Smooth muscle cell (in vitro differentiated cells): ENCODE results near the gene NSL1. TPM values are rescaled to one million over a fixed set of nuclear protein-coding genes. Genes with fewer than 3 reads are reported as not detected.
"Not testable (repeated sequence)": the region's sequence is repeated elsewhere in the genome, so short reads cannot be mapped to it uniquely, and the experiment has no call there.

Experiments
- DNase-seq: peaks from one replicate; lab custom pipeline; 2025; ENCODE audit not compliant: unreplicated experiment; lab: John Stamatoyannopoulos, UW
- H2AFZ ChIP-seq: fragments of 200-600 bp; sonication (generic); 2 replicates; pipeline ENCODE4 v1.6.0; 2016; ENCODE audit warnings: antibody characterized with exemption, low read depth, mild to moderate bottlenecking
- H3F3A ChIP-seq: fragments of 200-600 bp; sonication (generic); 2 replicates; pipeline ENCODE4 v1.6.0; 2017; ENCODE audit warnings: antibody characterized with exemption, low read depth
- H3K27ac ChIP-seq: fragments of 200-600 bp; sonication (generic); 2 replicates; pipeline ENCODE4 v1.5.1; 2016; ENCODE audit warnings: low read depth, mild to moderate bottlenecking
- H3K27me3 ChIP-seq: fragments of 200-600 bp; sonication (generic); 2 replicates; pipeline ENCODE4 v1.6.1; 2016; ENCODE audit warnings: low read depth, mild to moderate bottlenecking
- H3K36me3 ChIP-seq: fragments of 200-600 bp; sonication (generic); 2 replicates; pipeline ENCODE4 v1.5.1; 2016; ENCODE audit warnings: low read depth
- H3K4me1 ChIP-seq: fragments of 200-600 bp; sonication (generic); 2 replicates; pipeline ENCODE4 v1.5.1; 2016; ENCODE audit warnings: low read depth
- H3K4me2 ChIP-seq: fragments of 200-600 bp; sonication (generic); 2 replicates; pipeline ENCODE4 v1.6.0; 2016; ENCODE audit warnings: mild to moderate bottlenecking
- H3K4me3 ChIP-seq: fragments of 200-600 bp; sonication (generic); 2 replicates; pipeline ENCODE4 v1.5.1; 2016; ENCODE audit warnings: mild to moderate bottlenecking
- H3K79me2 ChIP-seq: fragments of 200-600 bp; sonication (generic); 2 replicates; pipeline ENCODE4 v1.6.0; 2016; ENCODE audit warnings: low read depth, mild to moderate bottlenecking
- H3K9ac ChIP-seq: fragments of 200-600 bp; sonication (generic); 2 replicates; pipeline ENCODE4 v1.6.0; 2016; ENCODE audit warnings: low read depth
- H3K9me3 ChIP-seq: fragments of 200-600 bp; sonication (generic); replicated peaks from 2 replicates; pipeline ENCODE4 v1.5.1; 2016; ENCODE audit warnings: low read depth
- H4K20me1 ChIP-seq: fragments of 200-600 bp; sonication (generic); 2 replicates; pipeline ENCODE4 v1.6.0; 2016; ENCODE audit warnings: low read depth
- WGBS: methylation state at CpG from one replicate; pipeline ENCODE4 v1.1.7; 2016; ENCODE audit warnings: low lambda C conversion rate; 5-methylcytosine and 5-hydroxymethylcytosine counted together
- polyA plus RNA-seq: library from polyadenylated mRNA; unstranded; fragments of >200 nt; fragmentation: Nextera tagmentation; extraction: Ambion mirVana; gene quantifications from 2 replicates; pipeline ENCODE4 v1.2.1, GENCODE V29; 2016
- total RNA-seq: library from RNA; depleted of rRNA; stranded (reverse); fragments of >200 nt; gene quantifications from 2 replicates; pipeline ENCODE4 v1.2.3, GENCODE V29; 2014
- TF ChIP-seq, protein P1 (sequence below): fragments of 200-600 bp; sonication (generic); IDR thresholded peaks from 2 replicates; pipeline ENCODE4 v1.5.1; 2017; ENCODE audit warnings: borderline replicate concordance, mild to moderate bottlenecking, antibody characterized with exemption; ENCODE audit not compliant: insufficient read depth, poor library complexity, severe bottlenecking

Gene NSL1, protein sequence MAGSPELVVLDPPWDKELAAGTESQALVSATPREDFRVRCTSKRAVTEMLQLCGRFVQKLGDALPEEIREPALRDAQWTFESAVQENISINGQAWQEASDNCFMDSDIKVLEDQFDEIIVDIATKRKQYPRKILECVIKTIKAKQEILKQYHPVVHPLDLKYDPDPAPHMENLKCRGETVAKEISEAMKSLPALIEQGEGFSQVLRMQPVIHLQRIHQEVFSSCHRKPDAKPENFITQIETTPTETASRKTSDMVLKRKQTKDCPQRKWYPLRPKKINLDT
- 34.5 and 37.3 TPM in 2 replicates for total RNA-seq
- polyA plus RNA-seq = 28.5 and 30.9 TPM in 2 replicates

DNA sequence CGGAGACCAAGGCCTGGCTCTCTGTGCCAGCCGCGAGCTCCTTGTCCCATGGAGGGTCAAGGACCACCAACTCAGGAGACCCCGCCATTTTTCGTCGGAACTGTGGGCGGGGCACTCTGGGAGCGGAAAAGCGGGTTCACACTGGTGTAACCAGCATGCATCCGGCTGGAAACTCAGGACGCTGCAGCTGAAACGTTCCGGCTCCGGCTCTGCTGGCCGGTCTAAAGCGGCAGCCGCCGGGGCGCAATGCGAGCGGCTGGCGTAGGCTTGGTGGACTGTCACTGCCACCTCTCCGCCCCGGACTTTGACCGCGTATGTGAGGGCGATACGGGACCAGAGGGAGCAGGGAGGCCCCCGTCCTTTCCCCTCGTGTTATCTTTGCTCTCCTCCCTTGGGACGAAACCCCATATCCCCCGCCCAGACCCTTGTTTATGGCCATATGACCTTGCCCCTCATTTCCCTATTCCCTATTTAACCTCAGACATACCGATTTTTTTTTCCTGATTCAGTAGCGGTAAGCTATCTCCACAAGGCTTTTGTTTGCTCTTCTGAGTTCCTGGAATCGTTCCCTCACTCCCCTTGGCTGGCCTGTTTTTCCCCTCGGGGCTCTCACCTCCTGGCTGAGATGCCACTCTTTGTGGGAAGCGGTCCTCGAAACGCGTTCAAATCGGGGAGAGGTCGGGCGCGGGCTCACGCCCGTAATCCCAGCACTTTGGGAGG, at the start of gene NSL1, which contains the start of gene TATDN3:
Gene NSL1, minus strand, starts transcription at position 102 of the 720 bp plus-strand sequence. Its CDS starts 14 bp downstream, at position 88.
Gene TATDN3, plus strand, starts transcription at position 219 of the 720 bp plus-strand sequence. Its CDS starts 28 bp downstream, at position 247.
- under 1% methylated on average over 44 of the region's 46 CpGs for WGBS
- H3K4me2 ChIP-seq = peak within 1 kb of the TSS; percentile 99
- no peaks in the 10 kb centered on the region for H4K20me1 ChIP-seq
- peaks cover 5% of the 10 kb centered on the region for H3K4me1 ChIP-seq
- no peaks in the 10 kb centered on the region for H3K36me3 ChIP-seq
- no peaks in the 10 kb centered on the region for H3K27me3 ChIP-seq
- DNase-seq = peak; percentile 92
- H3K9ac ChIP-seq = peak within 1 kb of the TSS; percentile 63
- no peaks in the 10 kb centered on the region for H3K9me3 ChIP-seq
- TF ChIP-seq, protein P1, sequence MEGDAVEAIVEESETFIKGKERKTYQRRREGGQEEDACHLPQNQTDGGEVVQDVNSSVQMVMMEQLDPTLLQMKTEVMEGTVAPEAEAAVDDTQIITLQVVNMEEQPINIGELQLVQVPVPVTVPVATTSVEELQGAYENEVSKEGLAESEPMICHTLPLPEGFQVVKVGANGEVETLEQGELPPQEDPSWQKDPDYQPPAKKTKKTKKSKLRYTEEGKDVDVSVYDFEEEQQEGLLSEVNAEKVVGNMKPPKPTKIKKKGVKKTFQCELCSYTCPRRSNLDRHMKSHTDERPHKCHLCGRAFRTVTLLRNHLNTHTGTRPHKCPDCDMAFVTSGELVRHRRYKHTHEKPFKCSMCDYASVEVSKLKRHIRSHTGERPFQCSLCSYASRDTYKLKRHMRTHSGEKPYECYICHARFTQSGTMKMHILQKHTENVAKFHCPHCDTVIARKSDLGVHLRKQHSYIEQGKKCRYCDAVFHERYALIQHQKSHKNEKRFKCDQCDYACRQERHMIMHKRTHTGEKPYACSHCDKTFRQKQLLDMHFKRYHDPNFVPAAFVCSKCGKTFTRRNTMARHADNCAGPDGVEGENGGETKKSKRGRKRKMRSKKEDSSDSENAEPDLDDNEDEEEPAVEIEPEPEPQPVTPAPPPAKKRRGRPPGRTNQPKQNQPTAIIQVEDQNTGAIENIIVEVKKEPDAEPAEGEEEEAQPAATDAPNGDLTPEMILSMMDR = no peak
- peak within 1 kb of the TSS; percentile 75 for H3K27ac ChIP-seq
- H3F3A ChIP-seq = no peaks in the 10 kb centered on the region
- peak within 1 kb of the TSS; percentile 99 for H2AFZ ChIP-seq
- peaks cover 34% of the 10 kb centered on the region for H3K79me2 ChIP-seq
- H3K4me3 ChIP-seq = peak within 1 kb of the TSS; percentile 84

DNA sequence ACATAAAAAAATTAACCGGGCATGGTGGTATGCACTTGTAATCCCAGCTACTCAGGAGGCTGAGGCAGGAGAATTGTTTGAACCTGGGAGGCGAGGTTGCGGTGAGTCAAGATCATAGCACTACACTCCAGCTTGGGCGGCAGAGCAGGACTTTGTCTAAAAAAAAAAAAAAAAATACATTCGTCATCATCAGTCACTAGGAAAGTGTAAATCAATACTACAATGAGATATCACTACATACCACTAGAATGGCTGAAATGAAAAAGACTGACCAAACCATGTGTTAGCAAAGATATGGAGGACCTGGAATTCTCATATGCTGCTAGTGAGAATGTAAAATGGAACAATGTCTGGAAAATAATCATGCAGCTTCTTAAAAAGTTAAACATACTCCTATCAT, 46.6 kb upstream of the NSL1 start:
- Histone ChIP-seq H3K36me3 (no peaks in the 10 kb centered on the region), H3F3A (no peaks in the 10 kb centered on the region), H3K9me3 (no peaks in the 10 kb centered on the region), H3K27me3 (no peaks in the 10 kb centered on the region), H3K79me2 (no peaks in the 10 kb centered on the region), H4K20me1 (no peaks in the 10 kb centered on the region), H3K4me3 (no peak overlapping the region), H2AFZ (no peak overlapping the region), H3K9ac (no peak overlapping the region), H3K4me2 (no peak overlapping the region), H3K27ac (no peak overlapping the region), H3K4me1 (no peaks in the 10 kb centered on the region)
- DNase-seq = no peak
- WGBS = 90% methylated on average over 5 of the region's 5 CpGs
- TF ChIP-seq, protein P1 = no peak

DNA sequence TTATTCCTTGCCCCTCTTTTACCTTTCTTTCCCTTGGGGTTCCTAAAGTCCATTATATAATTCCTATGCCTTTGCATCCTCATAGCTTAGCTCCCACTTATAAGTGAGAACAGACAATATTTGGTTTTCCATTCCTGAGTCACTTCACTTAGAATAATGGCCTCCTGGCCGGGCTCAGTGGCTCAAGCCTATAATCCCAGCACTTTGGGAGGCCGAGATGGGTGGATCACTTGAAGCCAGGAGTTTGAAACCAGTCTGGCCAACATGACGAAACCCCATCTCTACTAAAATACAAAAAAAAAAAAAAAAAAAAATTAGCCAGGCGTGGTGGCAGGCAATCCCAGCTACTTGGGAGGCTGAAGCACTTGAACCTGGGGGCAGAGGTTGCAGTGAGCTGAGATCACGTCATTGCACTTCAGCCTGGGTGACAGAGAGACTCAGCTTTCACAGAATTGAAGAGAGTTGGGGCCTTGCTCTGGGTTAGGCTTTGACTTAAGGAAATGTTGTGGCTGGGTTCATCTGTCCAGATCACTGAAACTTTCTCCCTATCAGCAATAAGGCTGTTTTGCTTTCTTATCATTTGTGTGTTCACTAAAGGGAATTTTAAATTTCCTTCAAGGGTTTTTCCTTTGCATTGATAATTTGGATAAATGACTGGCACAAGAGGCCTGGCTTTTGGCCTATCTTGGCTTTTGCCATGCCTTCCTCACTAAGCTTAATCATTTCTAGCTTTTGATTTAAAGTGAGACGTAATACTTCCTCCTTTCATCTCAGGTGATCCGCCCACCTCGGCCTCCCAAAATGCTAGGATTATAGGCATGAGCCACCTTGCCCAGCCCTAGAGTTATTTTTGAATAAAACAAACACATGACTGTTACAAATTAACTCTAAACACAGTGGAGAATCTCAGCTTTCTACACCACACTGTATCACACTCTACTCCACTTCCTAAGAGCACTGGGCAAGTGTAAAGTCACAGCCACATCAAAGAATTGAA, 41.9 kb upstream of the NSL1 start:
- not testable (repeated sequence) for H3F3A ChIP-seq, H3K4me1 ChIP-seq, H3K9ac ChIP-seq, H3K27ac ChIP-seq, H3K36me3 ChIP-seq, H3K9me3 ChIP-seq, H3K4me3 ChIP-seq, H3K79me2 ChIP-seq, H2AFZ ChIP-seq, H4K20me1 ChIP-seq, H3K27me3 ChIP-seq, DNase-seq, H3K4me2 ChIP-seq
- WGBS = 76% methylated on average over 8 of the region's 8 CpGs
